SU-DHL-6 (cell line): ENCODE data around the gene TAF1C.

ENCODE experiments used
- H2AFZ ChIP-seq: fragments of 200-600 bp; sonication (generic); 2 replicates; pipeline ENCODE4 v1.6.1; 2014; ENCODE audit warnings: low read depth, mild to moderate bottlenecking, moderate library complexity, mixed read lengths, antibody characterized with exemption, low read length; ENCODE audit not compliant: severe bottlenecking
- H3F3A ChIP-seq: fragments of 200-600 bp; shearing (Covaris generic); 2 replicates; pipeline ENCODE4 v1.6.0; 2016; ENCODE audit warnings: antibody characterized with exemption, mild to moderate bottlenecking; ENCODE audit not compliant: insufficient read depth
- H3K27ac ChIP-seq: fragments of 200-600 bp; sonication (generic); 2 replicates; pipeline ENCODE4 v1.5.1; 2016; ENCODE audit warnings: low read depth, mild to moderate bottlenecking, low read length, moderate library complexity, mixed read lengths
- H3K27me3 ChIP-seq: fragments of 200-600 bp; sonication (generic), shearing (Covaris generic); 2 replicates; pipeline ENCODE4 v1.6.0; 2014; ENCODE audit warnings: mild to moderate bottlenecking, low read length
- H3K36me3 ChIP-seq: fragments of 200-600 bp; sonication (generic); 2 replicates; pipeline ENCODE4 v1.6.1; 2014; ENCODE audit warnings: mild to moderate bottlenecking, low read length, mixed read lengths
- H3K4me2 ChIP-seq: fragments of 300-600, 200-600 bp; shearing (Covaris generic), sonication (generic); 2 replicates; pipeline ENCODE4 v1.6.0; 2014; ENCODE audit warnings: low read length, low read depth, mild to moderate bottlenecking; ENCODE audit not compliant: poor library complexity, severe bottlenecking
- H3K4me3 ChIP-seq: fragments of 200-600 bp; sonication (generic); 2 replicates; pipeline ENCODE4 v1.5.1; 2014; ENCODE audit warnings: antibody characterized with exemption, low read length, mild to moderate bottlenecking, mixed read lengths; ENCODE audit not compliant: insufficient read depth, poor library complexity, severe bottlenecking
- H3K79me2 ChIP-seq: fragments of 200-600 bp; sonication (generic); 2 replicates; pipeline ENCODE4 v1.6.1; 2014; ENCODE audit warnings: mild to moderate bottlenecking, low read length, moderate library complexity; ENCODE audit not compliant: insufficient read depth
- H3K9ac ChIP-seq: fragments of 200-600 bp; sonication (generic); 2 replicates; pipeline ENCODE4 v1.7.0; 2014; ENCODE audit warnings: mild to moderate bottlenecking, low read length
- H3K9me2 ChIP-seq: fragments of 200-600 bp; sonication (generic); replicated peaks from 2 replicates; pipeline ENCODE4 v1.6.1; 2014; ENCODE audit warnings: low read length; ENCODE audit not compliant: insufficient read depth
- H3K9me3 ChIP-seq: fragments of 200-600 bp; sonication (generic); 2 replicates; pipeline ENCODE4 v1.6.1; 2014; ENCODE audit warnings: low read length, mixed read lengths; ENCODE audit not compliant: insufficient read depth
- H4K20me1 ChIP-seq: fragments of 200-600 bp; sonication (generic); 2 replicates; pipeline ENCODE4 v1.6.1; 2014; ENCODE audit warnings: low read depth, mild to moderate bottlenecking, antibody characterized with exemption, low read length, moderate library complexity, mixed read lengths
- EZH2phosphoT487 ChIP-seq: fragments of 200-600 bp; sonication (generic), shearing (Covaris generic); conservative IDR thresholded peaks from 2 replicates; pipeline ENCODE4 v1.6.1; 2018; ENCODE audit warnings: mild to moderate bottlenecking, antibody characterized with exemption, low read length, moderate library complexity, mixed read lengths
- TF ChIP-seq, protein P1 (sequence below): fragments of 200-600 bp; sonication (generic); IDR thresholded peaks from one replicate; pipeline ENCODE4 v1.5.1; 2017; ENCODE audit warnings: antibody characterized with exemption, mild to moderate bottlenecking, low read length, moderate library complexity; ENCODE audit not compliant: insufficient read depth, poor library complexity, severe bottlenecking

Gene TAF1C, protein sequence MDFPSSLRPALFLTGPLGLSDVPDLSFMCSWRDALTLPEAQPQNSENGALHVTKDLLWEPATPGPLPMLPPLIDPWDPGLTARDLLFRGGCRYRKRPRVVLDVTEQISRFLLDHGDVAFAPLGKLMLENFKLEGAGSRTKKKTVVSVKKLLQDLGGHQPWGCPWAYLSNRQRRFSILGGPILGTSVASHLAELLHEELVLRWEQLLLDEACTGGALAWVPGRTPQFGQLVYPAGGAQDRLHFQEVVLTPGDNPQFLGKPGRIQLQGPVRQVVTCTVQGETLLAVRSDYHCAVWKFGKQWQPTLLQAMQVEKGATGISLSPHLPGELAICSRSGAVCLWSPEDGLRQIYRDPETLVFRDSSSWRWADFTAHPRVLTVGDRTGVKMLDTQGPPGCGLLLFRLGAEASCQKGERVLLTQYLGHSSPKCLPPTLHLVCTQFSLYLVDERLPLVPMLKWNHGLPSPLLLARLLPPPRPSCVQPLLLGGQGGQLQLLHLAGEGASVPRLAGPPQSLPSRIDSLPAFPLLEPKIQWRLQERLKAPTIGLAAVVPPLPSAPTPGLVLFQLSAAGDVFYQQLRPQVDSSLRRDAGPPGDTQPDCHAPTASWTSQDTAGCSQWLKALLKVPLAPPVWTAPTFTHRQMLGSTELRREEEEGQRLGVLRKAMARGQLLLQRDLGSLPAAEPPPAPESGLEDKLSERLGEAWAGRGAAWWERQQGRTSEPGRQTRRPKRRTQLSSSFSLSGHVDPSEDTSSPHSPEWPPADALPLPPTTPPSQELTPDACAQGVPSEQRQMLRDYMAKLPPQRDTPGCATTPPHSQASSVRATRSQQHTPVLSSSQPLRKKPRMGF

DNA sequence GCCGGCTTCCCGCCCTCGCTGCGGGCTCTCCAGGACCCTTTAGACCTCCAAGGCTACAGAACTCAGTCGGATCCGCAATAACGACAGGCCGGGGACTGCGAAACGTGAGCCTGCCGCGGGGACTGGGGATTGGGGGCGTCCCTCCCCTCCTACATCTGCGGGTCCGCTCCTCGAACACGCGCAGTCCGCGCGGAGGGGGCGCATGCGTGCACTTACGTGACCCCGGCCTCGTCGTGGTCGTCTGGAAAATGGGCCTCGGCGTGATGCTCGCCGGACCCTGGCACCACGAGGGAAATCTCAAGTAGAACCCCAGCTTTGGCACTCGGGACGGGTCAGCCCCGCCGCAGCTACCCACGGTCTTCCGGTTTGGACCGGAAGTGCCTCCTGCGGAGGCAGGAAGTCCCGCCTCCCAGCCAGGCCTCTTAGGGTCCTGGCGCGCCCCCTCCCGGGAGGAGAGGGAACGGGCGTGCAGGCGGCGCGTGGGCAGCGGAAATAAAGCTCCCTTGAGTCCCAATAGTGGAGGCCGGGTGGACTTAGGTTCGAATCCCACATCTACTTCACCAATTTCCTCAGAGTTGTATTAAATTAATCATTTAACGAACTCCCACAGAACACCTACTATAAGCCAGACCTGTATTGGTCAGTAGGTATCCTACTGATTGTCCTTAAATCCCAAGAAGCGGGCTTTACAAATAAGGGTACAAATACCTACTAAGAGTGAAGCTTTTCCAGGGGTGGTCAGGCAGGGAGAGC is at the start of gene TAF1C:
TSS of gene TAF1C (minus strand) at position 373 of the 753 bp plus-strand sequence. CDS start 2,069 bp downstream, outside the sequence.
- Histone ChIP-seq H3K4me3 (peak within 1 kb of the TSS; percentile 98), H3K27ac (peak within 1 kb of the TSS; percentile 48; the same call in 1 of the 2 replicates), H3K4me2 (peak within 1 kb of the TSS; percentile 64), H3K79me2 (peaks cover 25% of the 10 kb centered on the region), H2AFZ (peak within 1 kb of the TSS; percentile 96), H3K36me3 (no peaks in the 10 kb centered on the region), H3F3A (no peaks in the 10 kb centered on the region), H3K27me3 (no peaks in the 10 kb centered on the region), H4K20me1 (no peaks in the 10 kb centered on the region), H3K9ac (peak within 1 kb of the TSS; percentile 98), H3K9me3 (no peaks in the 10 kb centered on the region), H3K9me2 (no peaks in the 10 kb centered on the region)
- TF ChIP-seq, protein P1, sequence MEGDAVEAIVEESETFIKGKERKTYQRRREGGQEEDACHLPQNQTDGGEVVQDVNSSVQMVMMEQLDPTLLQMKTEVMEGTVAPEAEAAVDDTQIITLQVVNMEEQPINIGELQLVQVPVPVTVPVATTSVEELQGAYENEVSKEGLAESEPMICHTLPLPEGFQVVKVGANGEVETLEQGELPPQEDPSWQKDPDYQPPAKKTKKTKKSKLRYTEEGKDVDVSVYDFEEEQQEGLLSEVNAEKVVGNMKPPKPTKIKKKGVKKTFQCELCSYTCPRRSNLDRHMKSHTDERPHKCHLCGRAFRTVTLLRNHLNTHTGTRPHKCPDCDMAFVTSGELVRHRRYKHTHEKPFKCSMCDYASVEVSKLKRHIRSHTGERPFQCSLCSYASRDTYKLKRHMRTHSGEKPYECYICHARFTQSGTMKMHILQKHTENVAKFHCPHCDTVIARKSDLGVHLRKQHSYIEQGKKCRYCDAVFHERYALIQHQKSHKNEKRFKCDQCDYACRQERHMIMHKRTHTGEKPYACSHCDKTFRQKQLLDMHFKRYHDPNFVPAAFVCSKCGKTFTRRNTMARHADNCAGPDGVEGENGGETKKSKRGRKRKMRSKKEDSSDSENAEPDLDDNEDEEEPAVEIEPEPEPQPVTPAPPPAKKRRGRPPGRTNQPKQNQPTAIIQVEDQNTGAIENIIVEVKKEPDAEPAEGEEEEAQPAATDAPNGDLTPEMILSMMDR = peak; percentile 90
- TF ChIP-seq EZH2phosphoT487 = no peak

DNA sequence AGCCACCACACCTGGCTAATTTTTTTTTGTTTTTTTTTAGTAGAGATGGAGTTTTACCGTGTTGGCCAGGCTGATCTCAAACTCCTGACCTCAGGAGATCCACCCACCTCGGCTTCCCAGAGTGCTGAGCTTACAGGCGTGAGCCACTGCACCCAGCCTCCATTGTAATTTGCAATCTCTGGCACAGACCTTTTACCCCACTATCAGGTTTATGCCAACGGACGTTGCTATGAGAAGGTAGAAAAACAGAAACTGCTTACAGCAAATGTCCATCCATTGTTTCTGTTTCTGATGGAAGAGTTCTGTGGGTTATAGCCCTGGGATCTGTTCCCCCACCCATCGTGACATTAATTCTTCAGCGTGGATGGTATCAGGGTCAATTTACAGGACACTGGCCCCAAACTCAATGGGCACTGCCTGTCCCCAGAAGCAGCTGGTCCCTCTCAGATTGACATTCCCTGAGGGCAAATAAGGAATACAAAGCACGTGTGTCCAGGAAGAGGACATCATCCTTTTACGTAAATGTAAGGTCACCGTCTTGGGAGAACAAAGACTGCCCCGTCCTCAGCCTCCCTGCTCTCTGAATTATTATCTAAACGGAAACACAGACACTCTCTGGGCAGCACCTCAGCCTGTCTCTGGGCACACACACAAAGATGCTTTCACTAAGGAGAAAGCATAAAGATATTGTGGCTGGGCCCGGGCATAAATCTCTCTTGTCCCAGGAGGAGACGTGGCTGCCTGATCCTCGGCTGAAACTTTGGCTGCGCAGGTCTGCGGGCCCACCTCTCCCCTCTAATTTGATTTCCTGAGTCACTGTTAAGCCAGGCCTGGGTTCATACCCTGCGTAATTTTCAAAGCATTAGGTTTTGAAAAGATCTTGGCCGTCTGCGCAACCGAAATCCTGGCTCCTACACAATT is 47.7 kb upstream of the TAF1C start:
- Histone ChIP-seq H3K4me3 (no peak overlapping the region), H3K9me2 (no peaks in the 10 kb centered on the region), H2AFZ (no peak overlapping the region), H3K9me3 (no peaks in the 10 kb centered on the region), H3K9ac (no peak overlapping the region), H3K79me2 (no peaks in the 10 kb centered on the region), H3K4me2 (no peak overlapping the region), H3K36me3 (no peaks in the 10 kb centered on the region), H3K27me3 (no peaks in the 10 kb centered on the region), H3F3A (no peaks in the 10 kb centered on the region), H4K20me1 (no peaks in the 10 kb centered on the region), H3K27ac (no peak overlapping the region)
- TF ChIP-seq, protein P1 = no peak
- no peak for TF ChIP-seq EZH2phosphoT487

DNA sequence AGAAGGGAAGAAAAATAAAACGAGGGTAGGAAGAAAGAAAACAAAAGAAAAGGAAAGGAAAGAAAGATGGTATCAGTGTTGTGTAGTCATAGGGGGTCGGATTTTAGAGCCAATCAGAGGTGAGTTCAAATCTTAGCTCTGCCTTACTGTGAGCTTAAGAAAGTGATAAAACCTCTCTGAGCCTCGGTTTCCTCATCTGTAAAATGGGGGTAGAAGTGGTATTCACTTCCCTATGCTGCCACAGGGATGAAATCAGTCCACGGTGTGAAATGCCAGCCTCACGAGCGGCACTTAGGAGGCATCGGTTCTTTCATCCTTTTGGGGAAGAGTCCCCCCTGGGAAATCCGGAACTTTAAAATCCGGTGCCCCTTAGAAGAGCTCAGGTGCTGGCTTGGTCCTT is 46.9 kb upstream of the TAF1C start:
- H3K36me3 ChIP-seq = no peaks in the 10 kb centered on the region
- no peaks in the 10 kb centered on the region for H3K27me3 ChIP-seq
- H3F3A ChIP-seq = no peaks in the 10 kb centered on the region
- no peak overlapping the region for H2AFZ ChIP-seq
- H3K9ac ChIP-seq = no peak overlapping the region
- H3K4me3 ChIP-seq = no peak overlapping the region
- no peaks in the 10 kb centered on the region for H3K9me2 ChIP-seq
- no peaks in the 10 kb centered on the region for H3K79me2 ChIP-seq
- no peak overlapping the region for H3K27ac ChIP-seq
- H3K9me3 ChIP-seq = no peaks in the 10 kb centered on the region
- H4K20me1 ChIP-seq = no peaks in the 10 kb centered on the region
- TF ChIP-seq, protein P1 = no peak
- TF ChIP-seq EZH2phosphoT487 = no peak
- H3K4me2 ChIP-seq = no peak overlapping the region
